ENCODE results near the gene SCUBE1.

GRCh38 chr22:43275545-43276317 is 67.4 kb downstream of the SCUBE1 start:
- TF ChIP-seq, protein P1, sequence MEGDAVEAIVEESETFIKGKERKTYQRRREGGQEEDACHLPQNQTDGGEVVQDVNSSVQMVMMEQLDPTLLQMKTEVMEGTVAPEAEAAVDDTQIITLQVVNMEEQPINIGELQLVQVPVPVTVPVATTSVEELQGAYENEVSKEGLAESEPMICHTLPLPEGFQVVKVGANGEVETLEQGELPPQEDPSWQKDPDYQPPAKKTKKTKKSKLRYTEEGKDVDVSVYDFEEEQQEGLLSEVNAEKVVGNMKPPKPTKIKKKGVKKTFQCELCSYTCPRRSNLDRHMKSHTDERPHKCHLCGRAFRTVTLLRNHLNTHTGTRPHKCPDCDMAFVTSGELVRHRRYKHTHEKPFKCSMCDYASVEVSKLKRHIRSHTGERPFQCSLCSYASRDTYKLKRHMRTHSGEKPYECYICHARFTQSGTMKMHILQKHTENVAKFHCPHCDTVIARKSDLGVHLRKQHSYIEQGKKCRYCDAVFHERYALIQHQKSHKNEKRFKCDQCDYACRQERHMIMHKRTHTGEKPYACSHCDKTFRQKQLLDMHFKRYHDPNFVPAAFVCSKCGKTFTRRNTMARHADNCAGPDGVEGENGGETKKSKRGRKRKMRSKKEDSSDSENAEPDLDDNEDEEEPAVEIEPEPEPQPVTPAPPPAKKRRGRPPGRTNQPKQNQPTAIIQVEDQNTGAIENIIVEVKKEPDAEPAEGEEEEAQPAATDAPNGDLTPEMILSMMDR (IDR thresholded peaks at IDR 0.05), result no peak
- no peak for TF ChIP-seq EZH2 (IDR thresholded peaks at IDR 0.05)
